ENCODE measurements around the gene MGST2.

- TF ChIP-seq ZNF274 (IDR thresholded peaks at IDR 0.05; ENCODE audit: insufficient read depth, insufficient read length), result no peak
- TF ChIP-seq CTCF (IDR thresholded peaks at IDR 0.05 in 2 of 3, conservative IDR thresholded peaks at IDR 0.05 in 1 of 3; ENCODE audit: control insufficient read depth in 2 of 3, extremely low read depth in 1 of 3, insufficient read depth in 1 of 3, low read depth in 3 of 3, low read length in 3 of 3), result peak; percentile 24 to 40 (median 36); a peak in 3 of 6 replicates
- TF ChIP-seq, protein P1, sequence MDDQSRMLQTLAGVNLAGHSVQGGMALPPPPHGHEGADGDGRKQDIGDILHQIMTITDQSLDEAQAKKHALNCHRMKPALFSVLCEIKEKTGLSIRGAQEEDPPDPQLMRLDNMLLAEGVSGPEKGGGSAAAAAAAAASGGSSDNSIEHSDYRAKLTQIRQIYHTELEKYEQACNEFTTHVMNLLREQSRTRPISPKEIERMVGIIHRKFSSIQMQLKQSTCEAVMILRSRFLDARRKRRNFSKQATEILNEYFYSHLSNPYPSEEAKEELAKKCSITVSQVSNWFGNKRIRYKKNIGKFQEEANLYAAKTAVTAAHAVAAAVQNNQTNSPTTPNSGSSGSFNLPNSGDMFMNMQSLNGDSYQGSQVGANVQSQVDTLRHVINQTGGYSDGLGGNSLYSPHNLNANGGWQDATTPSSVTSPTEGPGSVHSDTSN (IDR thresholded peaks at IDR 0.05; ENCODE audit: insufficient replicate concordance, low read depth, low read length), result no peak
- TF ChIP-seq, protein P2, sequence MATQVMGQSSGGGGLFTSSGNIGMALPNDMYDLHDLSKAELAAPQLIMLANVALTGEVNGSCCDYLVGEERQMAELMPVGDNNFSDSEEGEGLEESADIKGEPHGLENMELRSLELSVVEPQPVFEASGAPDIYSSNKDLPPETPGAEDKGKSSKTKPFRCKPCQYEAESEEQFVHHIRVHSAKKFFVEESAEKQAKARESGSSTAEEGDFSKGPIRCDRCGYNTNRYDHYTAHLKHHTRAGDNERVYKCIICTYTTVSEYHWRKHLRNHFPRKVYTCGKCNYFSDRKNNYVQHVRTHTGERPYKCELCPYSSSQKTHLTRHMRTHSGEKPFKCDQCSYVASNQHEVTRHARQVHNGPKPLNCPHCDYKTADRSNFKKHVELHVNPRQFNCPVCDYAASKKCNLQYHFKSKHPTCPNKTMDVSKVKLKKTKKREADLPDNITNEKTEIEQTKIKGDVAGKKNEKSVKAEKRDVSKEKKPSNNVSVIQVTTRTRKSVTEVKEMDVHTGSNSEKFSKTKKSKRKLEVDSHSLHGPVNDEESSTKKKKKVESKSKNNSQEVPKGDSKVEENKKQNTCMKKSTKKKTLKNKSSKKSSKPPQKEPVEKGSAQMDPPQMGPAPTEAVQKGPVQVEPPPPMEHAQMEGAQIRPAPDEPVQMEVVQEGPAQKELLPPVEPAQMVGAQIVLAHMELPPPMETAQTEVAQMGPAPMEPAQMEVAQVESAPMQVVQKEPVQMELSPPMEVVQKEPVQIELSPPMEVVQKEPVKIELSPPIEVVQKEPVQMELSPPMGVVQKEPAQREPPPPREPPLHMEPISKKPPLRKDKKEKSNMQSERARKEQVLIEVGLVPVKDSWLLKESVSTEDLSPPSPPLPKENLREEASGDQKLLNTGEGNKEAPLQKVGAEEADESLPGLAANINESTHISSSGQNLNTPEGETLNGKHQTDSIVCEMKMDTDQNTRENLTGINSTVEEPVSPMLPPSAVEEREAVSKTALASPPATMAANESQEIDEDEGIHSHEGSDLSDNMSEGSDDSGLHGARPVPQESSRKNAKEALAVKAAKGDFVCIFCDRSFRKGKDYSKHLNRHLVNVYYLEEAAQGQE (IDR thresholded peaks at IDR 0.05; ENCODE audit: low read depth, low read length), result no peak
- no peak for TF ChIP-seq RFX5 (IDR thresholded peaks at IDR 0.05; ENCODE audit: low read depth, low read length)
- no peak for TF ChIP-seq CHD2 (IDR thresholded peaks at IDR 0.05; ENCODE audit: borderline replicate concordance, low read depth, low read length)
- no peak for TF ChIP-seq POLR2AphosphoS5 (IDR thresholded peaks at IDR 0.05; ENCODE audit: low read length)
- TF ChIP-seq ZNF217 (IDR thresholded peaks at IDR 0.05), result no peak
- TF ChIP-seq, protein P3, sequence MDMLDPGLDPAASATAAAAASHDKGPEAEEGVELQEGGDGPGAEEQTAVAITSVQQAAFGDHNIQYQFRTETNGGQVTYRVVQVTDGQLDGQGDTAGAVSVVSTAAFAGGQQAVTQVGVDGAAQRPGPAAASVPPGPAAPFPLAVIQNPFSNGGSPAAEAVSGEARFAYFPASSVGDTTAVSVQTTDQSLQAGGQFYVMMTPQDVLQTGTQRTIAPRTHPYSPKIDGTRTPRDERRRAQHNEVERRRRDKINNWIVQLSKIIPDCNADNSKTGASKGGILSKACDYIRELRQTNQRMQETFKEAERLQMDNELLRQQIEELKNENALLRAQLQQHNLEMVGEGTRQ (IDR thresholded peaks at IDR 0.05; ENCODE audit: borderline replicate concordance, low read depth, low read length), result no peak
- TF ChIP-seq ETV6 (conservative IDR thresholded peaks at IDR 0.05 in 1 of 2, IDR thresholded peaks at IDR 0.05 in 1 of 2; ENCODE audit: borderline replicate concordance in 1 of 2, low read depth in 1 of 2), result no peak
- no peak for TF ChIP-seq SP1 (IDR thresholded peaks at IDR 0.05; ENCODE audit: low read depth, low read length)
- TF ChIP-seq EP300 (IDR thresholded peaks at IDR 0.05; ENCODE audit: borderline replicate concordance in 1 of 2, control insufficient read depth in 1 of 2, low read depth in 2 of 2, low read length in 2 of 2), result no peak
- TF ChIP-seq RBBP5 (conservative IDR thresholded peaks at IDR 0.05), result no peak
- no peak for TF ChIP-seq SUZ12 (IDR thresholded peaks at IDR 0.05; ENCODE audit: unreplicated experiment)
These were observed 26.8 kb downstream of the MGST2 start for GRCh38 chr4:139692309-139693012.
